Spleen (tissue), 11 donors: ENCODE data around the gene SMPDL3A. TPM values are rescaled to one million over a fixed set of nuclear protein-coding genes. Genes with fewer than 3 reads are reported as not detected.

Experiments used
- DNase-seq: peaks from one replicate; pipeline ENCODE4 v3.0.0-alpha.2; 2020
- H3K27ac ChIP-seq, 8 donors: fragments of 200-600 bp; sonication (generic) in 7 of 8; 1 replicate in 4 of 8; 2 replicates in 4 of 8; pipeline versions ENCODE4 v1.5.0 to v1.8.0; 2016 to 2021; ENCODE audit warnings: inconsistent platforms in 4 of 8, mild to moderate bottlenecking in 4 of 8, moderate library complexity in 1 of 8
- H3K27me3 ChIP-seq, 7 donors: fragments of 200-600 bp; sonication (generic) in 6 of 7; replicated peaks in 1 of 7; 1 replicate in 4 of 7; 2 replicates in 3 of 7; pipeline versions ENCODE4 v1.5.0 to v1.8.0; 2016 to 2021; ENCODE audit warnings: inconsistent platforms in 3 of 7, mild to moderate bottlenecking in 1 of 7
- H3K36me3 ChIP-seq, 6 donors: fragments of 200-600 bp; sonication (generic) in 5 of 6; 1 replicate in 4 of 6; 2 replicates in 2 of 6; pipeline versions ENCODE4 v1.5.0 to v1.8.0; 2016 to 2021; ENCODE audit warnings: inconsistent platforms in 2 of 6
- H3K4me1 ChIP-seq, 6 donors: fragments of 200-600 bp; sonication (generic) in 5 of 6; 1 replicate in 3 of 6; 2 replicates in 3 of 6; pipeline versions ENCODE4 v1.5.0 to v1.8.0; 2016 to 2021; ENCODE audit warnings: inconsistent platforms in 3 of 6
- H3K4me3 ChIP-seq, 8 donors: fragments of 200-600 bp; sonication (generic) in 7 of 8; 1 replicate in 4 of 8; 2 replicates in 4 of 8; pipeline versions ENCODE4 v1.5.0 to v1.8.0; 2016 to 2021; ENCODE audit warnings: inconsistent platforms in 4 of 8, mild to moderate bottlenecking in 4 of 8, moderate library complexity in 2 of 8
- H3K9me3 ChIP-seq, 8 donors: fragments of 200-600 bp; sonication (generic) in 7 of 8; 1 replicate in 4 of 8; 2 replicates in 4 of 8; pipeline versions ENCODE4 v1.5.0 to v1.8.0; 2016 to 2021; ENCODE audit warnings: inconsistent platforms in 4 of 8
- POLR2A ChIP-seq, 3 donors: fragments of 450-650 bp; IDR thresholded peaks; one replicate each; pipeline ENCODE4 v1.5.1; 2017; ENCODE audit warnings: antibody characterized with exemption in 3 of 3, mild to moderate bottlenecking in 1 of 3
- POLR2AphosphoS5 ChIP-seq, 3 donors: sonication (generic); formaldehyde crosslinking; IDR thresholded peaks; one replicate each; pipeline ENCODE4 v1.5.1; 2017; ENCODE audit warnings: antibody characterized with exemption in 3 of 3
- WGBS, 5 donors: extraction: QIAGEN DNeasy Blood & Tissue Kit in 3 of 5; methylation state at CpG; one replicate each; pipeline versions ENCODE4 v1.1.5 to v1.1.7; 2013 to 2018; 5-methylcytosine and 5-hydroxymethylcytosine counted together
- intact Hi-C: fragments of 100-400 bp; cut with DNase I; formaldehyde crosslinking; loops from one replicate; pipeline ENCODE4 v1.15.0; 2023; ENCODE audit warnings: low total_unique reads
- polyA plus RNA-seq, 3 donors: library from polyadenylated mRNA; stranded (reverse); fragments of 200-250 nt; gene quantifications; one replicate each; pipeline ENCODE4 v1.2.1, GENCODE V29; 2013
- total RNA-seq, 7 donors: library from RNA; depleted of rRNA in 3 of 7; stranded (reverse); fragments of >200 nt in 3 of 7; fragmentation: NEBNext Ultra II Directional in 4 of 7; extraction: Animal tissue kit (Norgen Biotek cat#: 25700) in 4 of 7; gene quantifications; one replicate each; pipeline versions ENCODE4 v1.1.0 to v1.2.1, GENCODE V29; 2016 to 2021
- TF ChIP-seq, protein P1 (sequence below), 11 experiments: fragments of 200-600 bp in 7 of 11; fragments of 450-650 bp in 4 of 11; sonication (generic) in 4 of 11; IDR thresholded peaks in 8 of 11; conservative IDR thresholded peaks in 3 of 11; 1 replicate in 7 of 11; 2 replicates in 4 of 11; pipeline versions ENCODE4 v1.4.0 to v1.8.0; 2016 to 2021; ENCODE audit warnings: antibody characterized with exemption in 11 of 11, inconsistent platforms in 4 of 11, mild to moderate bottlenecking in 1 of 11
- donor health status: healthy with polysubstance abuse.
- donor health status: DM: no; HTN: no; CAD: no; lungs with moderate emphysema.
- donor health status: DM: no; HTN: no; CAD: no.
- donor health status: Bipolar disorder and iron deficiency.
- donor health status: healthy.
- donor health status: DM: no; HTN: no; CAD: no.
- donor health status: DM: yes; HTN: yes; CAD: no.

SMPDL3A gene
- total and polyA plus RNA-seq, 10 donors = 7.2 to 64.8 (median 34.1) TPM

DNA sequence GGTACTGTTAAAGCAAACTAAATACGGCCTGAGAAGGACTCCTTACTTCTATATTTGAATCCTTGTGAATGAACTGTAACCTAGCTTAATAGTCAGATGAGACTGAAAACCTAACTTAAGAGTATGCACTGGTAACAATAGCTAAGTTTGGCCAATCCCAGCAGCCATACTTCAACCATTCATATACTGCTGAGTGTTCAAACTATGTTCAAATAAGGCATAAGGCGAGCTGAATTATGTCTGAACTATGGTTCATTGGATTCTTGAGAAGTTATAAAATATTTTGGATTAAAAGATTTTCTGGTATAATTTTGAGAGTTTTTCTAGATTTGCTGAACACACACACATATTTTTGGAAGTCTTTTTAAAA, 2.2 kb downstream of the SMPDL3A start:
- H3K27me3 ChIP-seq = peaks cover 0 to 35% (median 7%) of the 10 kb centered on the region in 7 donors
- intact Hi-C loops = no loop called here
- no peaks in the 10 kb centered on the region for H3K36me3 ChIP-seq
- peaks cover 7 to 35% (median 24%) of the 10 kb centered on the region in 6 donors for H3K4me1 ChIP-seq
- no peak for DNase-seq
- TF ChIP-seq POLR2A (IDR thresholded peaks at IDR 0.05) = no peak
- TF ChIP-seq POLR2AphosphoS5 (IDR thresholded peaks at IDR 0.05) = no peak
- TF ChIP-seq, protein P1, sequence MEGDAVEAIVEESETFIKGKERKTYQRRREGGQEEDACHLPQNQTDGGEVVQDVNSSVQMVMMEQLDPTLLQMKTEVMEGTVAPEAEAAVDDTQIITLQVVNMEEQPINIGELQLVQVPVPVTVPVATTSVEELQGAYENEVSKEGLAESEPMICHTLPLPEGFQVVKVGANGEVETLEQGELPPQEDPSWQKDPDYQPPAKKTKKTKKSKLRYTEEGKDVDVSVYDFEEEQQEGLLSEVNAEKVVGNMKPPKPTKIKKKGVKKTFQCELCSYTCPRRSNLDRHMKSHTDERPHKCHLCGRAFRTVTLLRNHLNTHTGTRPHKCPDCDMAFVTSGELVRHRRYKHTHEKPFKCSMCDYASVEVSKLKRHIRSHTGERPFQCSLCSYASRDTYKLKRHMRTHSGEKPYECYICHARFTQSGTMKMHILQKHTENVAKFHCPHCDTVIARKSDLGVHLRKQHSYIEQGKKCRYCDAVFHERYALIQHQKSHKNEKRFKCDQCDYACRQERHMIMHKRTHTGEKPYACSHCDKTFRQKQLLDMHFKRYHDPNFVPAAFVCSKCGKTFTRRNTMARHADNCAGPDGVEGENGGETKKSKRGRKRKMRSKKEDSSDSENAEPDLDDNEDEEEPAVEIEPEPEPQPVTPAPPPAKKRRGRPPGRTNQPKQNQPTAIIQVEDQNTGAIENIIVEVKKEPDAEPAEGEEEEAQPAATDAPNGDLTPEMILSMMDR (IDR thresholded peaks at IDR 0.05 in 8 of 11, conservative IDR thresholded peaks at IDR 0.05 in 3 of 11) = no peak
- 75 to 91% (median 89%) methylated on average over 2 of the region's 2 CpGs for WGBS, 5 donors
- H3K4me3 ChIP-seq = peak overlapping the region in 1 of 8 donors; percentile 76
- no peaks in the 10 kb centered on the region for H3K9me3 ChIP-seq
- peak overlapping the region in 6 of 8 donors; percentile 5 to 94 (median 92) for H3K27ac ChIP-seq

DNA sequence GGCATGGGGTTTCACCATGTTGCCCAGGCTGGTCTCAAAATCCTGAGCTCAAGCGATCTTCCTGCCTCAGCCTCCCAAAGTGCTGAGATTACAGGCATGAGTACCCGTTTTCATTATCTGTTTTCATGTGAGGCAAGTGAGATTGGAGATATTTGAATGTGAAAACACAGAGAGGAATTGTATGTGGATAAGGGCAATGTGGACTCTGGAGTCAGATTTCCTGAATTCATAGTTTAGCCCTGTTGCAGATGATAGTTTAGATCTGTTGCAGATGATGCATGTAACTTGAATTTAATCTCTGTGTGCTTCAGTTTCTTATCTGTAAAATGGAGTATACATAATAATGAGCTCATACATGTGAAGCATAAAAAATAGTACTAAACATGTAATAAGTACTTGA, 3.7 kb downstream of the SMPDL3A start:
- H3K36me3 ChIP-seq = peaks cover 0 to 10% (median 0%) of the 10 kb centered on the region in 6 donors
- no peak overlapping the region for H3K4me3 ChIP-seq
- WGBS, 5 donors = 83 to 91% (median 89%) methylated on average over 2 of the region's 2 CpGs
- intact Hi-C loops = no loop called here
- peaks cover 0 to 32% (median 7%) of the 10 kb centered on the region in 7 donors for H3K27me3 ChIP-seq
- H3K9me3 ChIP-seq = no peaks in the 10 kb centered on the region
- no peak for DNase-seq
- TF ChIP-seq POLR2A (IDR thresholded peaks at IDR 0.05) = no peak
- no peak for TF ChIP-seq POLR2AphosphoS5 (IDR thresholded peaks at IDR 0.05)
- TF ChIP-seq, protein P1 (IDR thresholded peaks at IDR 0.05 in 8 of 11, conservative IDR thresholded peaks at IDR 0.05 in 3 of 11) = no peak
- H3K27ac ChIP-seq = peak overlapping the region in 3 of 8 donors; percentile 24 to 93 (median 92)
- peaks cover 7 to 35% (median 24%) of the 10 kb centered on the region in 6 donors for H3K4me1 ChIP-seq

DNA sequence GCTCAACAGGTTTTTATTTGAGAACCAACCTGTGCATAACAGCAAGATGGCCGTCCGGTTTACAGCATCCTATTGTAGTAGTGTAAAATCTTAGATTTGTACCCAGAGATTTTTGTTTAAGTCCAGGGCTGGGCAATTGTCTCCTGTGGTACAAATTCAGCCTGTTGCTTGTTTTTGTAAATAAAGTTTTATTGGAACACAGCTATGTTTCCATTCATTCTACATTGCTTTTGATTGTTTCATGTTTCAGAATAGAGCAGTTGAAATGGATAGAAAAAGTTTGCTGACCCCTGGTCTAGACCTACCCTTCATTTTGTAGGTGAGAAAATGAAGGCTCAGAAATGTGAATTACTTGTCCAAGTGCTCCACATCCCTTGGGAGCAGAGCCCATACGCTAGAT, 8.5 kb downstream of the SMPDL3A start:
- no peaks in the 10 kb centered on the region for H3K4me1 ChIP-seq
- no peaks in the 10 kb centered on the region for H3K27me3 ChIP-seq
- 91 to 98% (median 96%) methylated on average over 3 of the region's 3 CpGs for WGBS, 5 donors
- no peak overlapping the region for H3K4me3 ChIP-seq
- no peak overlapping the region for H3K27ac ChIP-seq
- TF ChIP-seq, protein P1 (IDR thresholded peaks at IDR 0.05 in 8 of 11, conservative IDR thresholded peaks at IDR 0.05 in 3 of 11) = no peak
- no peak for TF ChIP-seq POLR2A (IDR thresholded peaks at IDR 0.05)
- no peak for TF ChIP-seq POLR2AphosphoS5 (IDR thresholded peaks at IDR 0.05)
- intact Hi-C loops = no loop called here
- DNase-seq = no peak
- H3K36me3 ChIP-seq = peaks cover 0 to 42% (median 0%) of the 10 kb centered on the region in 6 donors
- no peaks in the 10 kb centered on the region for H3K9me3 ChIP-seq

DNA sequence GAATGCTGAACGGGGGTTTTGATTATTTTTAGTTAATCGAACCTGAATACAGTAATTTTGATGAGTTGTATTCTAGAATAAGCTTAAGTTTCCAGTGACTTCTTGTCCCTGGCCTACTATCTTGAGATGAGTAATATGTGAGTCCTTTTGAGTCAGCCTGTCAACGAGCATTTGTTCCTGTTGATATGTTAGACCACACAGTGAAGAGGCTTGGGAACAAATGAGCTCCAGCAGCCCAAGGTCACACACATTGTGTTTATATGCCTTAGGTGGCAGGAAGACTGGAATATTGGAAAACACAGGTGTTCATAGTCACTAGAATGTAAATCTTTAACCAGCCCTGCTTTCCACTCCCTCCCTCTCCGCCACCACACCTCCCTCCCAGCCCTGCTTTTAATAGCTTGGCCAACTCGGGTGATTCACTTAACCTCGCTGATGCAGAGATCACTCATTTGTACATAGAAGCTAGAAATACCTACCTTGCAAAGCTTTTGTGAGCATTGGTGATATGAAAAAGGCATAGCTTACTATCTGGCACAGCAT, 9.1 kb downstream of the SMPDL3A start:
- TF ChIP-seq POLR2A (IDR thresholded peaks at IDR 0.05) = no peak
- Histone ChIP-seq H3K4me1 (no peaks in the 10 kb centered on the region), H3K36me3 (peaks cover 0 to 46% (median 0%) of the 10 kb centered on the region in 6 donors), H3K27me3 (no peaks in the 10 kb centered on the region), H3K4me3 (no peak overlapping the region), H3K9me3 (no peaks in the 10 kb centered on the region), H3K27ac (no peak overlapping the region)
- intact Hi-C loops = no loop called here
- no peak for DNase-seq
- WGBS, 5 donors = 66 to 80% (median 79%) methylated on average over 6 of the region's 6 CpGs
